Trophoblast cell (in vitro differentiated cells and primary cell): ENCODE results near the gene APCDD1L.

ENCODE experiments used
- DNase-seq, 2 donors: peaks; one replicate each; pipeline ENCODE4 v3.0.0-alpha.2; 2016
- H2AFZ ChIP-seq: 2 replicates; pipeline ENCODE4 v1.6.1; 2013; ENCODE audit warnings: low read length, moderate library complexity, mild to moderate bottlenecking; ENCODE audit not compliant: insufficient read depth, poor library complexity
- H2AK5ac ChIP-seq: 2 replicates; pipeline ENCODE4 v1.6.1; 2013; ENCODE audit warnings: mild to moderate bottlenecking, low read length
- H2BK120ac ChIP-seq: 2 replicates; pipeline ENCODE4 v1.6.1; 2013; ENCODE audit warnings: low read length, mild to moderate bottlenecking, moderate library complexity; ENCODE audit not compliant: insufficient read depth, poor library complexity
- H2BK12ac ChIP-seq: 2 replicates; pipeline ENCODE4 v1.6.1; 2013; ENCODE audit warnings: mild to moderate bottlenecking, low read length, moderate library complexity
- H2BK5ac ChIP-seq: 2 replicates; pipeline ENCODE4 v1.6.1; 2013; ENCODE audit warnings: low read length, low read depth, moderate library complexity, mild to moderate bottlenecking; ENCODE audit not compliant: poor library complexity
- H3K14ac ChIP-seq: 2 replicates; pipeline ENCODE4 v1.6.1; 2013; ENCODE audit warnings: mild to moderate bottlenecking, low read length
- H3K18ac ChIP-seq: 2 replicates; pipeline ENCODE4 v1.6.1; 2013; ENCODE audit warnings: mild to moderate bottlenecking, low read length
- H3K23ac ChIP-seq: 2 replicates; pipeline ENCODE4 v1.6.1; 2013; ENCODE audit warnings: low read length
- H3K27ac ChIP-seq: 2 replicates; pipeline ENCODE4 v1.5.1; 2013; ENCODE audit warnings: low read depth, mild to moderate bottlenecking, inconsistent platforms, low read length, moderate library complexity
- H3K27me3 ChIP-seq: 2 replicates; pipeline ENCODE4 v1.6.1; 2013; ENCODE audit warnings: inconsistent platforms, mild to moderate bottlenecking, low read length, moderate library complexity; ENCODE audit not compliant: insufficient read depth
- H3K36me3 ChIP-seq, 2 experiments: 1 replicate in 1 of 2; 2 replicates in 1 of 2; pipeline ENCODE4 v1.6.1; 2013; ENCODE audit warnings: low read length in 2 of 2, mild to moderate bottlenecking in 2 of 2, moderate library complexity in 1 of 2; ENCODE audit not compliant: insufficient read depth in 2 of 2, control insufficient read depth in 1 of 2
- H3K4ac ChIP-seq: 2 replicates; pipeline ENCODE4 v1.6.1; 2013; ENCODE audit warnings: low read depth, mild to moderate bottlenecking, low read length, moderate library complexity
- H3K4me1 ChIP-seq, 2 experiments: 1 replicate in 1 of 2; 2 replicates in 1 of 2; pipeline ENCODE4 v1.6.1; 2013; ENCODE audit warnings: low read length in 2 of 2, mild to moderate bottlenecking in 2 of 2, moderate library complexity in 1 of 2; ENCODE audit not compliant: insufficient read depth in 2 of 2, control insufficient read depth in 1 of 2
- H3K4me2 ChIP-seq: 2 replicates; pipeline ENCODE4 v1.6.1; 2013; ENCODE audit warnings: inconsistent platforms, mild to moderate bottlenecking, low read length, moderate library complexity
- H3K4me3 ChIP-seq: 2 replicates; pipeline ENCODE4 v1.5.1; 2013; ENCODE audit warnings: mild to moderate bottlenecking, low read depth, low read length, inconsistent platforms
- H3K79me1 ChIP-seq: one replicate; pipeline ENCODE4 v1.6.1; 2013; ENCODE audit warnings: low read length
- H3K79me2 ChIP-seq: 2 replicates; pipeline ENCODE4 v1.6.1; 2013; ENCODE audit warnings: low read length, mild to moderate bottlenecking; ENCODE audit not compliant: control insufficient read depth, insufficient read depth, poor library complexity
- H3K9ac ChIP-seq: 2 replicates; pipeline ENCODE4 v1.6.1; 2013; ENCODE audit warnings: mild to moderate bottlenecking, low read length
- H3K9me3 ChIP-seq: 2 replicates; pipeline ENCODE4 v1.6.1; 2013; ENCODE audit warnings: low read depth, mild to moderate bottlenecking, control low read depth, inconsistent platforms, low read length; ENCODE audit not compliant: insufficient read depth
- H4K12ac ChIP-seq: 2 replicates; pipeline ENCODE4 v1.6.1; 2013; ENCODE audit warnings: low read depth, mild to moderate bottlenecking, low read length, moderate library complexity
- H4K8ac ChIP-seq: 2 replicates; pipeline ENCODE4 v1.6.1; 2013; ENCODE audit warnings: low read depth, mild to moderate bottlenecking, low read length, moderate library complexity
- H4K91ac ChIP-seq: one replicate; pipeline ENCODE4 v1.6.1; 2013; ENCODE audit warnings: low read depth, mild to moderate bottlenecking, low read length, moderate library complexity
- WGBS: extraction: QIAGEN DNeasy Blood & Tissue Kit; methylation state at CpG from one replicate; pipeline ENCODE4 v1.1.7; 2013; ENCODE audit warnings: missing lambda C conversion rate; ENCODE audit not compliant: insufficient read length, insufficient coverage; ENCODE audit errors: extremely low coverage; 5-methylcytosine and 5-hydroxymethylcytosine counted together

Gene APCDD1L

DNA sequence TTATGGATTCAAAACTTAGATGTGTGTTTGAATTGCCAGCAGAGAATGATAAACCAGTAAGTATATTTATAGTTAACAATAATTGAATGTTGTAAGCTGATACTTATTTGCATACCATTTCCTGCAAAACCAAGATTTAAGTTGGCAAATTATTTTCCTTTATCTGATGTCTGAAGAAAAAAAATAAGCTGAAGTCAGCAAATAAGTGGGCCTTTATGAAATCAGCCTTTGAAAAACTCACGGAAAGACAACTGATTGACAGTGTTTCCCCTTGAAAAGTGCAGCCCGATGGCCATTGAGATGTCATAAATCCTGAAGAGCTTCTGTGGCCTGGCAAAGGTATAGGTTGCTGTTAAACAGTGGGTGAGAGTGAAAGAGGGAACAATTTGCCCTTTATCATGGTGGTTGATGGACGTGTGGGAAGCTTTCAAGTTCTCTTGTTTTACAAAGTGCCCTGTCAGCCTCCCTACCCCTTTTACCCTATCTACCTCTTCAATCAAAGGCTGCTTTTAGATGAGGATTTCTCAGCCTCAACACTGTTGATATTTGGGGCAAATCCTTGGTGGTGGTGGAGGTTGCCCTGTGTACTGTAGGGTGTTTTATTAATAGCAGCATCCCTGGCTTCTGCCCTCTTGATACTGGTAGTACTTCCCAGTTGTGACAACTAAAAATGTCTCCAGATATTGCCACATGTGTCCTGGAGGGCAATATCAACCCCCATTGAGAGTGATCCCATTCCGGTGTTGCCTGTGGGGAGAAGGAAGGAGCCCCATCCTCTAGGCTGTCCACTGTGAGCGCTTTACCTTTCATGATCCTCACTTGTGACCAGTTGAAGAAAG lies 76.0 kb downstream of the APCDD1L start:
- no peak overlapping the region for H3K4me2 ChIP-seq
- no peak for DNase-seq
- H3K36me3 ChIP-seq: peaks cover 7 to 13% of the 10 kb centered on the region in 2 experiments
- H2BK5ac ChIP-seq: no peak overlapping the region
- no peak overlapping the region for H4K12ac ChIP-seq
- no peak overlapping the region for H2AK5ac ChIP-seq
- no peak overlapping the region for H3K23ac ChIP-seq
- H3K27me3 ChIP-seq: no peaks in the 10 kb centered on the region
- H2BK120ac ChIP-seq: no peak overlapping the region
- H3K4me3 ChIP-seq: no peak overlapping the region
- H3K4ac ChIP-seq: no peak overlapping the region
- no peaks in the 10 kb centered on the region for H3K9me3 ChIP-seq
- no peaks in the 10 kb centered on the region for H3K79me1 ChIP-seq
- no peak overlapping the region for H3K18ac ChIP-seq
- H3K9ac ChIP-seq: no peak overlapping the region
- H3K27ac ChIP-seq: no peak overlapping the region
- H3K79me2 ChIP-seq: no peaks in the 10 kb centered on the region
- peaks cover 0 to 3% of the 10 kb centered on the region in 2 experiments for H3K4me1 ChIP-seq
- H2BK12ac ChIP-seq: no peak overlapping the region
- no peak overlapping the region for H2AFZ ChIP-seq
- WGBS: no CpG with 5 or more reads among the region's 5 CpGs
- no peak overlapping the region for H4K91ac ChIP-seq
- H3K14ac ChIP-seq: no peak overlapping the region
- no peak overlapping the region for H4K8ac ChIP-seq

DNA sequence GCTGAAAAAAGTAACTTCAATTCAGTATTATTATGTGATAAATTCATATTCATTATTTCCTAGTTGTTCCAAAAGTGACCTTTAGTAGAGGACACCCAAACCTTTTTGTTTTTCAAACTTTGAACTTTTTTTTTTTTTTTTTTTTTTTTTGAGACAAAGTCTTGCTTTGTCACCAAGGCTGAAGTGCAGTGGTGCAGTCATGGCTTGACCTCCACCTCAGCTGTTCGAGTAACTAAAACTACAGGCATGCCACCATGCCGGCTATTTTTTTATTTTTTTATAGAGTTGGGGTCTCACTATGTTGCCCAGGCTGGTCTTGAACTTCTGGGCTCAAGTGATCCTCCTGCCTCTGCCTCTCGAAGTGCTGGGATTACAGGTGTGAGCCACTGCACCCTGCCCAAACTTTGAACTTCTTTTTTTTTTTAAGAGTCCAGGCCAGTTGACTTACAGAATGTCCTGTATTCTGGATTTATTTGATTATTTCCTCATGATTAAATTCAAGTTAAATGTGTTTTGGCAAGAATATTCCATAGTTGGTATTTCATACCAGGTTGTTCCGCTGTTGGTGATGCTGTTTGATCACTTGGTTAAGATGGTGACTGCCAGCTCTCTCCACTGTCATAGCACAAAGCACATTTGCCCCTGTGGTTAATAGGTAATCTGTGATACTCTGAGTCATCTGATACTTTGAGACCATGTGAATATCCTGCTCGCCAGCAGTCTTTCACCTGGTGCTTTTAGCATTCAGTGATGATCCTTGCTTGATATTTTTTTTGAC lies 78.1 kb downstream of the APCDD1L start:
- H3K4me3 ChIP-seq: no peak overlapping the region
- H3K9me3 ChIP-seq: no peaks in the 10 kb centered on the region
- H3K23ac ChIP-seq: no peak overlapping the region
- H3K27me3 ChIP-seq: no peaks in the 10 kb centered on the region
- H3K36me3 ChIP-seq: peaks cover 0 to 5% of the 10 kb centered on the region in 2 experiments
- H2BK120ac ChIP-seq: no peak overlapping the region
- H2BK5ac ChIP-seq: no peak overlapping the region
- H3K4ac ChIP-seq: no peak overlapping the region
- H3K14ac ChIP-seq: no peak overlapping the region
- peaks cover 0 to 6% of the 10 kb centered on the region in 2 experiments for H3K4me1 ChIP-seq
- no peak overlapping the region for H3K9ac ChIP-seq
- H2AFZ ChIP-seq: no peak overlapping the region
- no peak overlapping the region for H3K4me2 ChIP-seq
- no peaks in the 10 kb centered on the region for H3K79me2 ChIP-seq
- DNase-seq: no peak
- no peak overlapping the region for H4K8ac ChIP-seq
- H2BK12ac ChIP-seq: no peak overlapping the region
- H3K18ac ChIP-seq: no peak overlapping the region
- H2AK5ac ChIP-seq: no peak overlapping the region
- H4K12ac ChIP-seq: no peak overlapping the region
- WGBS: no CpG with 5 or more reads among the region's 5 CpGs
- no peaks in the 10 kb centered on the region for H3K79me1 ChIP-seq
- H3K27ac ChIP-seq: no peak overlapping the region
- H4K91ac ChIP-seq: no peak overlapping the region

DNA sequence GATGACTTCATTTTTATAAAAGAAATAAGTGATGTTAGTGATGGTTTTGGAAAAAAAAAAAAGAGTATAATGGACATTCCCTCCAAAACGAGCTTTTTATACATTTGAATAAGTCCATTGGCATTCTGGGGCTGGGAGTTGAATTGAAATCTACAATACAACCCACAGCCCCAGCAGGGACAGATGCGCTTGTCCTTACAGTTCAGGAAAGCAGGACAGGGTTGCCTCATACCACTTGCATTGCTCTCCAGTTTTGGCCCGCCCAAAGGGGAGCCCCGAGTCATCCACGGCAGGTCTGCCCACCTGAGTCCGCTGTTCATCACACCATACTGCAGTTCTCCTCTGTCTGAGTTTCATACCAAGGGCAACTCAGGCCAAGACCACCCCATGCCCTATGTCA lies 80.0 kb downstream of the APCDD1L start:
- no peaks in the 10 kb centered on the region for H3K27me3 ChIP-seq
- H3K36me3 ChIP-seq: peaks cover 0 to 5% of the 10 kb centered on the region in 2 experiments
- H4K91ac ChIP-seq: no peak overlapping the region
- no peak overlapping the region for H3K27ac ChIP-seq
- H4K12ac ChIP-seq: no peak overlapping the region
- no peak overlapping the region for H4K8ac ChIP-seq
- H3K9ac ChIP-seq: no peak overlapping the region
- no peaks in the 10 kb centered on the region for H3K9me3 ChIP-seq
- H3K14ac ChIP-seq: no peak overlapping the region
- peak overlapping the region; percentile 51 for H3K4ac ChIP-seq
- H3K18ac ChIP-seq: no peak overlapping the region
- H2BK120ac ChIP-seq: no peak overlapping the region
- no peak overlapping the region for H2BK5ac ChIP-seq
- H3K79me1 ChIP-seq: no peaks in the 10 kb centered on the region
- H3K4me1 ChIP-seq: peaks cover 0 to 6% of the 10 kb centered on the region in 2 experiments
- no peak overlapping the region for H2AFZ ChIP-seq
- H2BK12ac ChIP-seq: no peak overlapping the region
- no peak overlapping the region for H3K23ac ChIP-seq
- H3K4me3 ChIP-seq: no peak overlapping the region
- H3K79me2 ChIP-seq: no peaks in the 10 kb centered on the region
- H3K4me2 ChIP-seq: no peak overlapping the region
- WGBS: no CpG with 5 or more reads among the region's 6 CpGs
- no peak for DNase-seq
- no peak overlapping the region for H2AK5ac ChIP-seq

DNA sequence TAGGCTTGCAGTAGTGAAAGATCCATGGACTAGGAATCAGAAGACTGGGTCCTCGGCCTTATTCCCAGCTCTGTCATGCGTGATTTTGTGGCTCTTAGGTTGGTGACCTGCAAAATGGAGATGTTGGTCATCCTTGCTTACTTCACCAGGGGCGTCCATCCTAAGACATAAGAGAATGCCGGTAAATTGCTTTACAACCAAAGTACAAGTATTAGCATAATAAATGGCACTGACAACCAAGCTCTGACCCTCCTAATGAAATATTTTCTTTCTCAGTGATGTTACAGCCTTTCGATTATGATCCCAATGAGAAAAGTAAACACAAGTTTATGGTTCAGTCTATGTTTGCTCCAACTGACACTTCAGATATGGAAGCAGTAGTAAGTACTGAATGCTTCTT lies 80.9 kb downstream of the APCDD1L start:
- Histone ChIP-seq H3K27ac (no peak overlapping the region), H3K79me2 (no peaks in the 10 kb centered on the region), H2BK5ac (no peak overlapping the region), H2BK12ac (no peak overlapping the region), H3K9me3 (no peaks in the 10 kb centered on the region), H4K8ac (no peak overlapping the region), H3K36me3 (peaks cover 0 to 6% of the 10 kb centered on the region in 2 experiments), H2AK5ac (no peak overlapping the region), H3K4me1 (peaks cover 0 to 4% of the 10 kb centered on the region in 2 experiments), H3K4me2 (no peak overlapping the region), H3K27me3 (no peaks in the 10 kb centered on the region), H3K9ac (no peak overlapping the region), H3K79me1 (no peaks in the 10 kb centered on the region), H2AFZ (no peak overlapping the region), H3K14ac (no peak overlapping the region), H3K4me3 (no peak overlapping the region), H3K4ac (no peak overlapping the region), H3K18ac (no peak overlapping the region), H4K91ac (no peak overlapping the region), H4K12ac (no peak overlapping the region), H2BK120ac (no peak overlapping the region), H3K23ac (no peak overlapping the region)
- WGBS: no CpG with 5 or more reads among the region's 5 CpGs
- DNase-seq: no peak
